Activated naive CD4-positive, alpha-beta T cell (primary cell): Measurements from ENCODE around the gene PRR36.

Experiments used
- DNase-seq, 4 experiments: peaks; one replicate each; lab custom pipeline; 2025; lab: John Stamatoyannopoulos, UW

PRR36 gene

GRCh38 chr19:7846155-7846646 is 28.0 kb downstream of the PRR36 start:
- DNase-seq: no peak

GRCh38 chr19:7845390-7846154 is 28.6 kb downstream of the PRR36 start:
- no peak for DNase-seq

- no peak for DNase-seq
Measured at GRCh38 chr19:7844951-7845350, 29.2 kb downstream of the PRR36 start.

- no peak for DNase-seq
Measured at GRCh38 chr19:7844405-7844804, 29.8 kb downstream of the PRR36 start.

GRCh38 chr19:7843521-7843920 is 30.7 kb downstream of the PRR36 start:
- DNase-seq: no peak

GRCh38 chr19:7842661-7843294 is 31.4 kb downstream of the PRR36 start:
- DNase-seq: no peak

- DNase-seq: no peak
Measured at GRCh38 chr19:7841751-7842660, 32.2 kb downstream of the PRR36 start.

GRCh38 chr19:7840629-7841028 is 33.6 kb downstream of the PRR36 start:
- DNase-seq: no peak

- no peak for DNase-seq
Measured at GRCh38 chr19:7839476-7839875, 34.7 kb downstream of the PRR36 start.

- no peak for DNase-seq
Measured at GRCh38 chr19:7833225-7834099, 40.7 kb downstream of the PRR36 start.

- DNase-seq: no peak
Measured at GRCh38 chr19:7832781-7833180, 41.4 kb downstream of the PRR36 start.

GRCh38 chr19:7832009-7832408 is 42.2 kb downstream of the PRR36 start:
- DNase-seq: no peak

GRCh38 chr19:7831452-7831851 is 42.7 kb downstream of the PRR36 start:
- no peak for DNase-seq

- DNase-seq: no peak
Measured at GRCh38 chr19:7830823-7831222, 43.4 kb downstream of the PRR36 start.

- DNase-seq: no peak
Measured at GRCh38 chr19:7830272-7830771, 43.9 kb downstream of the PRR36 start.

- DNase-seq: peak; percentile 97 to 99 (median 98)
Measured at GRCh38 chr19:7829561-7830271, 44.5 kb downstream of the PRR36 start, which contains the start of gene EVI5L. Gene EVI5L, plus strand, starts transcription at chr19:7830218. Its CDS starts 16,325 bp downstream, at chr19:7846543.

- no peak for DNase-seq
Measured at GRCh38 chr19:7829166-7829520, 45.0 kb downstream of the PRR36 start.

GRCh38 chr19:7823686-7824301 is 50.4 kb downstream of the PRR36 start:
- DNase-seq: no peak

- DNase-seq: no peak
Measured at GRCh38 chr19:7822910-7823515, 51.2 kb downstream of the PRR36 start.

GRCh38 chr19:7820588-7820987 is 53.6 kb downstream of the PRR36 start:
- DNase-seq: no peak
